Stimulated activated CD4-positive, alpha-beta T cell treated with anti-CD3 and anti-CD28 coated beads, Interleukin-4, amount 100 ng/mL, for 1 hour (primary cell): Measurements from ENCODE around the gene CYP24A1.
"Not testable (repeated sequence)": the region's sequence is repeated elsewhere in the genome, so short reads cannot be mapped to it uniquely, and the experiment has no call there.

Experiments used
- DNase-seq: peaks from one replicate; pipeline ENCODE4 v3.0.0-alpha.2; 2020

CYP24A1 gene

DNA sequence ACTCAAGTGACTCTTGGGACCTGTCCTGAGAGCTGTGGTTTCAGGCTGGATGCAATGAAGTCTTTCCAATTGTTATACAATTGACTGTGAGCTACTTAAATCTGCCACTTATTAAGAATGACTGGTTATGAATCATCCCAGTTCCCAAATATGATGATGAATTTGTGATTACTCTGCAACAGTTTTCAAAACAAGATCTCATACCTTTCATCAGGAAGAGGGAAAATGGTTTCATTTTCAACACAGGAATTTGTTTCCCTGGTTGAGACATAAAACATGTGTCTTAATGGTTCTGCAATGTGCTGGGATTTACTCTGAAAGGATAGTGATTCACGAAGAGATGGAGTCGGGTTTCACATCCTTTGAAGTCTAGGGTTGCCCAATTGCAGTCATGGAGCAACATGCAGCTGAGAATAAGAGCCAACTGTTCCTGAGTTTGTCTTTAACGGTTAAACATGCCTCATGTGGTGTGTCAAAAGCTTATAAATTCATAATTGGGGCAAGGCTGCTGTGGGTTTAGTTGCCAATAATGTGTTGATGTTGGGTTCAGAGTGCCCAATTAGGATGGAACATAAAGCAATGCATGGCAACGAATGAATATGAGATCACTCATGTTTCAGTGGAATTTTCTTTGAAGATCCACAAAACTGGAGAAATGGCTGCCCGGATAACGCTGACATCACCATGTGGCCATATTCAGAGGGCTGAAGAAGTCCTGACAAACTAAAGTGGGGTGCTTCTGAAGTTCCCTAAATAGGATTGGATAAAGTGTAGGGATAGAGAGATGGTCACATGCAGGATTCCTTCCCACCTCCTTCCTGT, 41.0 kb downstream of the CYP24A1 start:
- no peak for DNase-seq

GRCh38 chr20:54131675-54132611, 41.8 kb downstream of the CYP24A1 start:
- no peak for DNase-seq

- DNase-seq, result not testable (repeated sequence)
Measured at GRCh38 chr20:54131125-54131524, 42.7 kb downstream of the CYP24A1 start.

- DNase-seq, result no peak
Measured at GRCh38 chr20:54129350-54129749, 44.4 kb downstream of the CYP24A1 start.

DNA sequence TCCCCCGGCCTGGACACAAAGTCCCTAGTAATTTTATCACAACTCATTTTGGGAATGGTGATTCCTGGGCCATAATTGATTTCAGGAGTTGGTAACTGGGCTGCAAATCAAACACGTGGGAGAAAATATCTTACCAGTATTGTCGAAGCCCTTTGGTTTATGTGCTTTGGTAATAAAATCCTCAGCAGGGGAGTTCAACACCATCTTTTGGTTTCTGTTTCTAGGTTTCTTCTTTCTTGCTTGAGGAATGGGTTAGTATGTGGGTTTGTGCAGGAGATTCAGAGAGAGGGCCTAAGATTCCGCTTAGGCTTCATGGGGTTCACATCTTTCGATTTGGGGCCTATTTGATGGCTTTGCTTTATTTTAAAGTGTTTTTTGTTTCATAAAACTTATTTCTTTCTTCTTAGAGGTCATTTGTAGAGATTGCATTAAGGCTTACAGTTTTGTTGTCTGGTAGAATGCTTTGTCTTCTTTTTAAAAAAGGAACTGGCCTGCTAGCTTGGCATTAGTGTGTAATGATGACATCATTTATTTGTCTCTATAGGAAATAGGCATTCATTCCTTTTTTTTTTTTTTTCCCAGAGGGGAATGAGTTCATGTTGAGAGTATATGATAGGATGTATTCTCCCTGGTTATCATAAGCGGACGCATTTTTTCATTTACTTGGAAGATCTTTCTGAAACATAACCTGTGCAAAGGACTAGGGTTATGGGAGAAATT, 45.8 kb downstream of the CYP24A1 start:
- no peak for DNase-seq

GRCh38 chr20:54126806-54127655, 46.8 kb downstream of the CYP24A1 start:
- DNase-seq, result no peak

DNA sequence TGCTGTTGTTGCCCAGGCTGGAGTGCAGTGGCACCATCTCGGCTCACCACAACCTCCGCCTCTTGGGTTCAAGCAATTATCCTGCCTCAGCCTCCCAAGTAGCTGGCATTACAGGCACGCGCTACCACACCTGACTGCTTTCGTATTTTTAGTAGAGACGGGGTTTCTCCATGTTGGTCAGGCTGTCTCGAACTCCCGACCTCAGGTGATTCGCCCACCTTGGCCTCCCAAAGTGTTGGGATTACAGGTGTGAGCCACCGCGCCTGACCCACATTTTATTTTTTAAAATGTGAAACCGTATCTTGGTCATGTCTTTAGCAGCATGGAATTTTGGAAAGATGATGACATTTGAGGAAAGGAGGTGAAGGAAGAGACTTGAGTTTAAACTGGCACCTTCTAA, 47.5 kb downstream of the CYP24A1 start:
- not testable (repeated sequence) for DNase-seq

- DNase-seq, result no peak
Measured at GRCh38 chr20:54123587-54124180, 50.1 kb downstream of the CYP24A1 start.

- no peak for DNase-seq
Measured at GRCh38 chr20:54122681-54123586, 50.9 kb downstream of the CYP24A1 start.

DNA sequence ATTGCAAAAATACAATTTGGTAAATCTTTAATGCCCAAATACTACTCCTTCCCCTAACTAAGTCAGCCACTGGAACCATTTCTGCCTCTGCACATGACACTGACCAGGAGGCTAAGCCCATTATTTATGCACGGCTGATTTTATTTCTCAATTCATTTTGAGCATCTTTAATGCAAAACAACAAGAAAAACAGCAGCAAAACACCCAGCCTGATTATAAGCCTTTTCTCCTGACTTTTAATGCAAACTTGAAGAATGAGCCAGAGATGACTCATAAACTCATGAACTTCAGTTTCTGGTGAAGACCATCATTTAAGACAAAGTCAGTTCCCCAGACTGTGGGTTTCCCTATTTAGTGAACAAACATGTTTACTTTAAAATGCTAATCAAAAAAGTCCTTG, 51.6 kb downstream of the CYP24A1 start:
- no peak for DNase-seq

DNA sequence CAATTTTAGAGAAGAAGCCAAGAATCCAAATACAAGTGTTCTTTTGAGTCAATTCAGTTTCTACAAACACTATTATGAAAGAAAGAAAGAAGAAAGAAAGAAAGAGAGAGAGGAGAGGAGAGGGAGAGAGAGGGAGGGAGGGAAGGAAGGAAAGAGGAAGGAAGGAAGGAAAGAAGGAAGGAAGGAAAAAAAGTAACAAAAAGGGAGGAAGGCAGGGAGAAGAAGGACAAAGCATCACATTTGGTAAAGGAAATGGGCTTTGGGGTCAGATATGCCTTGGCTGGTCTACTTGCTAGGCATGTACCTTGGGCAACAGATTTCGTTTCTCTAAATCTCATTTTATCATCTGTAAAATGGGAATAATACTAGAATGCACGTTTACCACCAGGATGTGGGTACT, 54.0 kb downstream of the CYP24A1 start:
- DNase-seq, result no peak

- no peak for DNase-seq
Measured at GRCh38 chr20:54118220-54119001, 55.4 kb downstream of the CYP24A1 start.

GRCh38 chr20:54116550-54117235, 57.1 kb downstream of the CYP24A1 start:
- DNase-seq, result no peak

GRCh38 chr20:54115172-54115854, 58.5 kb downstream of the CYP24A1 start:
- no peak for DNase-seq

DNA sequence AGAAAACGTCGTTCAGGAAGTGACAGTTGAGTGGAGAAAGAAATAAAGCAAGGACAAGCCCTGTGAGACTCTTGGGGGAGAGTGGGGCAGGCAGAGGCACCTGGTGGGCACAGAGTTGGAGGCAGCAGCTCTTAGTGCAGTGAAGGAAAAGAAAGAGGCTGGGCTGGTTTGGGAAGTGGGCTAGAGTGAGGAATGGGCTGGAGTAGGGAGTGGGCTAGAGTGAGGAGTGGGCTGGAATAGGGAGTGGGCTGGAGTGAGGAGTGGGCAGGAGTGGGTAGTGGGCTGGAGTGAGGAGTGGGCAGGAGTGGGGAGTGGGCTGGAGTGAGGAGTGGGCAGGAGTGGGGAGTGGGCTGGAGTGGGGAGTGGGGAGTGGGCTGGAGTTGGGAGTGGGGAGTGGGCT, 59.7 kb downstream of the CYP24A1 start:
- no peak for DNase-seq

GRCh38 chr20:54113566-54113965, 60.2 kb downstream of the CYP24A1 start:
- no peak for DNase-seq

GRCh38 chr20:54112221-54112884, 61.4 kb downstream of the CYP24A1 start:
- DNase-seq, result no peak

- no peak for DNase-seq
Measured at GRCh38 chr20:54111460-54111859, 62.3 kb downstream of the CYP24A1 start.
